Gastrocnemius medialis (tissue), 4 donors: ENCODE data around the gene ZNF630.

ENCODE experiments used
- CTCF ChIP-seq, 5 experiments: fragments of 450-650 bp in 3 of 5; fragments of 200-600 bp in 2 of 5; sonication (generic) in 2 of 5; IDR thresholded peaks in 4 of 5; conservative IDR thresholded peaks in 1 of 5; 1 replicate in 4 of 5; 2 replicates in 1 of 5; pipeline ENCODE4 v1.5.1; 2016 to 2019; ENCODE audit warnings: antibody characterized with exemption in 5 of 5, mild to moderate bottlenecking in 3 of 5, moderate library complexity in 3 of 5
- POLR2A ChIP-seq, 2 donors: fragments of 450-650 bp; IDR thresholded peaks; one replicate each; pipeline ENCODE4 v1.6.1; 2017; ENCODE audit warnings: antibody characterized with exemption in 2 of 2, mild to moderate bottlenecking in 2 of 2, moderate library complexity in 2 of 2

GRCh38 chrX:48068096-48068887 is 3.1 kb downstream of the ZNF630 start:
- no peak for TF ChIP-seq CTCF (IDR thresholded peaks at IDR 0.05 in 4 of 5, conservative IDR thresholded peaks at IDR 0.05 in 1 of 5)
- no peak for TF ChIP-seq POLR2A (IDR thresholded peaks at IDR 0.05)
